ENCODE measurements around the gene TDRD10.
A peak's percentile ranks its signal among the peaks of the same experiment; 100 is the strongest.
"Not testable (repeated sequence)": the region's sequence is repeated elsewhere in the genome, so short reads cannot be mapped to it uniquely, and the experiment has no call there.

TDRD10 gene

DNA sequence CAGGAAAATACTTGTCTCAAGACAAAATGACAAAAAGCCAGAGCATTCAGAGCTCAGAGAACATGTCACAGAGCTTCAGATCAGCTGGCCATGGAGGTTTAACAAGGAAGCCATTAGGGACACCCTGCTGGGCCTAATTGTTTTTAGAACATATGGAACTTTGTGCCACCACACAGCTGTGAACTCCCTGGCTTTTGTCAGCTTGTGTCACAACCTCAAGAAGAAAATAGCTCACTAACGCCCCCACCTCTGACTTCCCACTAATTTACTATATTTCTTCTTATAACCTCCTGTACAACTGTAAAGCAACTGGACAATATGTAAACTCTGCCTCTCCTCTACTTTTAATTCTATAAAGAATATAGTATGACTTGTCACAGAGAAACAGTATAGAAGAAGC lies 21.0 kb upstream of the TDRD10 start:
- DNase-seq, result no peak

DNA sequence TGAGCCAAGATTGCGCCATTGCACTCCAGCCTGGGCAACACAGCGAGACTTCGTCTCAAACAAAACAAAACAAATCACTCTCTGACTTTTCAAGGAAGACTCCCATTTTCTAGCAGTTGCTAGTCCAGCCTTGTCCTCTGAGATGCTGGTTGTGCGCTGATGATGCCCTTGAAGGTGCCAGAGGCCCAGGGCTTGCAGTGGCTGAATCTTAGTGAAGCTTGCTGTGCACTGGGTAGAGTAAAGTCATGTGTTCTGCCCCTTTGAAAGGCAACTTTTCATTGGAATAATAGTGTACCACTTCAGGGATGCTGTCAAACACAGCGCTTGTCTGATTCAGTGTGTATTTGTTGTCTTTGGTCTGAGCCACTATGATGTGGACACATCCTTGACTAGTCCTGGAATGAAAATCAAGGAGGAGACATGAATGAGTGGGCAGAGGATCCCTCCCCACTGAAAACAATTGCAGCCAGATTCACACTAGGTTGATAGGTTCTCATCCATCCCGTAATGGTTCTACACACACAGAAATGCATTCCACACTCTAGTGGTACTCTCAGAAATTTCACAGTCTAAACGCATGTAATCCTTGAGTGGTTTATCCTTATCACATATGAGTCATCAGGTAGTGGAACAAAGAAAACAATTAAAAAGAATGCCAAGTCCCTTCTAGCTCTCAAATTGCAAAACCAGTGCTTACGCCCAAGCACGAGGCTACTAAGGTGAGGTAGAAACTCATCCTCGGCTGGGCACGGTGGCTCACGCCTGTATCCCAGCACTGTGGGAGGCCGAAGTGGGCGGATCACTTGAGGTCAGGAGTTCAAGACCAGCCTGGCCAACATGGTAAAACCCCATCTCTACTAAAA lies 17.8 kb upstream of the TDRD10 start:
- DNase-seq, result no peak

DNA sequence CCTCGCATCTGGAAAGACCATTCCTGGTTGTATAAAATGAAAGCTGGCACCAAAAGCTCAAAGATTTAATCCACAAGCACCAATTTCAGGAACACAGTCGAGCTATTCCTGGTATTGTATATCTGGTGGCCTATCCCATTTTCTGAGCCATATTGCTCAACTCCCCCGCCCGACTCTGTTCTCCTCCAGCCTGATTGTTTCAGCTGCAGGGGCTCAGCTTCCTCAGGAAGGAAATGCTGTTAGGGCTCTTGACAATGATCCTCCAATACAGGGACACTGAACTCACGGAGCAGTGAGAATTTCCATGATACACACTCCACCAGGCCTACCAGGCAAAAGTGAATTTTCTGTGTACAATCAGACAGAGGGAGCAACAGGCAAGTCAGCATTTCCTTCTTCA lies 16.9 kb upstream of the TDRD10 start:
- DNase-seq, result no peak

DNA sequence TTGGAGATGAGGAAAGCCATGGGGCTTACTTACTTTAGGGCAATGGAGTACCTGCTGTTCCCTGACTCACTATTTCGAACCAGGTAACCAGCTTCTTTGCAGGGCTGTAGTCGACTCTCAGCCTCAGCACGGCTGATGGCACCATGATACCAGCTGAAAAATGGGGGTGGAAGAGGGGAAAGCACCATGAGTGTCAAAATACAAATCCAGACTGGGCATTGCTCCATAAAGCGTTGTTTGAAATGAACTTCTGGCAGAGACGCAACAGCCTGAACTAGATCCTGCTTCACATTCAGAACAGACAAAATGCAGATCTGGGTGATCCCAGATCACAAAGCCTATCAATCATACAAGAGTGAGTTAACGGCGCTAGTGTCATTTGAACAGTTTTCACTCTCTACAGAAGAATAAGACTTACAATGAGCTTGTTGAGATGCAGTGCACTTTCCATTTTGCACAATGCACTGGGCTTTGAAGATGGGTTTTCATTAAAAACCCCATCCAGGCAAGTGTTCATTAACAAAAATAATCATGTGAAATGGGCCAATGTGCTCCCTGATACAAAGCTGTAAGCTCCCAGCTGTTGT lies 16.0 kb upstream of the TDRD10 start:
- no peak for DNase-seq

DNA sequence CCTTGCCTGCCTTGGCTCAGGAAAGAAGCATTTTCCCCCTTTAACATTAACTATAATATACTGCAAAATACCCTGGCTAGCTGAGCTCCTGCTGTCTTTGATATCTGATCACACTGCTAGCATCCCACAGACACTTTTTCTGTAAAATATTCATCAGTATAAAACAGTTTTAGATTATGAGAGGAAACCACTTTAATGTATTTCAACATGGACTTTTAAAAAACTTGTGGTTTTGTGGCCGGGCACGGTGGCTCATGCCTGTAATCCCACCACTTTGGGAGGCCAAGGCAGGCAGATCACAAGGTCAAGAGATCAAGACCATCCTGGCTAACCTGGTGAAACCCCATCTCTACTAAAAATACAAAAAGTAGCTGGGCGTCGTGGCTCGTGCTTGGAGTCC lies 15.3 kb upstream of the TDRD10 start:
- DNase-seq, result not testable (repeated sequence)

DNA sequence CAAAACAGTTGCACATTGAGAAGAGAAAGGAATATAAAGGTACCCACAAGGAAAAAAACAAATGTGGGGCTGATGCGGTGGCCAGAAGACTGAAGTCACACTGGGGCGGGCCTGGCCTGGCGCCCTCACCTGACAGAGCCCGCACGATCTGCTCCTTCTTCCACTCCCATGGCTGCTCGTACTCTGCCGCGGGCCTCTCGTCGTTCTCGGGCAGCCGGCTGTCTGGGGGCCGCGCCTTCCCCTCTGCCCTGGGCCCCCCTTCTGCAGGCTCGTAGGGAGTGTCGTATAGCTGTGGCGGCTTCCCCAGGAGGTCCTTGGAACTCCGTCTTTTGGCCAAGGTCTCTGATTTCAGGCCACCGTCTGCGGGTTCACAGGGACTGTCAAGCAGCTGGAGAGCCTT lies 13.1 kb upstream of the TDRD10 start:
- DNase-seq, result no peak

DNA sequence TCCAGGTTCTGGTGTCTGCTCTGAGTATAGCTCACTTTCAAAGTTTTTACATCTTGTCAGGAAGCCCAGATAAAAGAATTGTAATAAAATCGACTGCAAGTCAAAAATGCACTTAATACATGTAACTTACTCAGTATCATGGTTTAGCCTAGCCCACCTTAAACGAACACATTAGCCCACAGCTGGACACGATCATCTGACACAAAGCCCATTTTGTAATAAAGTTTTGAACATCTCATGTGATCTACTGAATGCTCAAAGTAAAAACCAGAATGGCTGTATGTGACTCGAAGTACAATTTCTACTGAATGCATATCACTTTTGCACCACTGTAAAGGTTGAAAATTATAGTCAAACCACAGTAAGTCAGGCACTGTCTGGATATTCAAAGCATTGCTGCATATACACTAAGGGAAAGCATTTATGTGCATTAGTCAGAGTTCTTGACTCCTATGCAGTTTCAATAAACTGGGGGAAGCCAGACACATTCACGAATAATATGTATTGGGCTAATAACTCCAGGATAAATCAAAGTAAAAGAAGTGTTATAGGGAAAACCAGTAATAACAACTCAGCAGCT lies 12.2 kb upstream of the TDRD10 start:
- DNase-seq, result no peak

DNA sequence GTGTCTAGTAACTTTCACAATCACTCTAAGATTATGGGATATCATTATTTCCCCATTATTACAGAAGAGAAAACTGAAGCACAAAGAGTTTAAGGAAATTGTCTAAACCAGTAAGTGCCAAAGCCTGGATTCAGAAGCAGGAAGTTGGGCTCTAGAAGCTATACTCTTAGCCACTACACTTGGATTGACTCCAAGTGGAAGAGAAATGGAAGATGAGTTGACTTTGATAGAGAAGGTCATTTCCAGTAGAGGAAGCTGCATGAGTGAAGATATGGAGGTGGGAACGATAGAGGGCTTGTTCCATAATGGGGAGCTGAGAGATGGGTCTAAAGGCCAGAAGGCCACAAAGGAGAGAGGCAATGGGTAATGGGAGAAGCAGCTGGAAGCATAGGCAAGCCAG lies 11.7 kb upstream of the TDRD10 start:
- no peak for DNase-seq

DNA sequence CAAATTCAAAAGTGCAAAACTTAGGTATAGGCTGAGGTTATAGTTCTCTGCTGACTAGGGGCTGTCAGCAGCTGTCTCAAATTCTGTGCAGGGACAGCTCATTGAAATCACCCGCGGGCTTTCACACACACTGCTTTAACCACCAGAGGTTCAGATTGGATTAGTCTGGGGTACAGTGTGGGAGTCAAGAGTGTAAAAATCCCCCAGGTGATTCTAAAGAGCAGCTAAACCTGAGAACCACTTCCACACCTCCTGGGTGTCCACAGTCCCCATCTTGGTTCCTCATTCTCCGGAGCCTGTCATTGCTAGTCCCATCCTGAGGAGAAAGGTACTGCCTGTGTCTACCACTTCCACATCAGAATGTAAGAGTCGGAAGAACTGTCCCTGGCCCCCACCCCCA lies 9.9 kb upstream of the TDRD10 start:
- DNase-seq, result no peak

DNA sequence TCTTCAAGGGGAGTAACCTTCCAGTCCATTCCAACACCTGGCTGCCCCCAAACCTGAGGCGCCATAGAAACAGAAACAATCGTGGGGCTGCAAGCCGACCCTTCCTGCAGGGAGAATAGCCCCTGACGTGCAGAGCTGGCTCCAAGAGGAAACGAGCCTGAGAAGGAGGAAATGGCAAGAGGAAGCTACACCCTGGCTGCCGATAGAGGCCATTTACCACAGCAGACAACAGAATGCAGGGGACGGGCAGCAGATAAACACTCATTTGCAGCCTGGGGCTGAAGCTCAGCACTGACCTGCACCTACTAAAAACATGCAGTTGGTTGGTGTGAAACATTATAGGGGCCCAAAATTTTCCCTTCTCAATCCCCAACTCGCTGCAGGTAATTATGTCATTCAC lies 8.7 kb upstream of the TDRD10 start:
- DNase-seq, result peak; percentile 31

DNA sequence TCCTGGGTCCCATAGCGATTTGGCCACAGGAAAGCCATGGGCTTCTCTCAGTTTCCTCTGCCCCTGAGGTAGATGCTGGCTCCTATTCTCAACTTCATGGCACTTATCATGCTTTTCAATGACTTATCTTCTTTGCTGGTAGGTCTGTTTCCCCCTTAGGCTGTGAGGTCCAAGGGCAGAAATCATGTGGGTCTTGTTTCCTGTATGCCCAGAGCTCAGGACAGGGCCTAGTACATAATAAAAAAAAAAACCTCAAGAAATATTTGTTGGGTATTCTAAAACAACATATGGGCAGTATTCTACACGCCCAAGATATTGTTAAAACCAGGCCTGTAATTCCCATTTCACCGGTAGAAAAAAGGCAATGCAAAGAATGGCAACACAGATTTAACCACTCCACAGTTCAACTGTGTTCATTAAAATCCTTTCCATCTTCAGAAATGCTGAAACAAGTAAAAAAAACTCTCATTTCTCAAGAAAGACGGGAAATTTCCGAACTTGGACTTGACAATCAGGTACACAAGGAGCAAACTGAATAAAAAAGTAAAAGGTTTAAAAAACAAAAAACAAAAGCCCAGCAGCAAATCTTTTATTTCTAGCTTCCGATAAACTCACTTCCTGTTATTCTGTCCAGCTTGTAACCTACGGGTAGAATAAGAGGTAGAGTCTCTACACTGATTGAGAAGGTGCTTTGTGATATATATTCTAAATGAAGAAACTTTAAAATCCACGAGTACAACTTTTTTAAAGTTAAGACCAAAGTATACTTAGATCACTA lies 6.3 kb upstream of the TDRD10 start:
- no peak for DNase-seq

DNA sequence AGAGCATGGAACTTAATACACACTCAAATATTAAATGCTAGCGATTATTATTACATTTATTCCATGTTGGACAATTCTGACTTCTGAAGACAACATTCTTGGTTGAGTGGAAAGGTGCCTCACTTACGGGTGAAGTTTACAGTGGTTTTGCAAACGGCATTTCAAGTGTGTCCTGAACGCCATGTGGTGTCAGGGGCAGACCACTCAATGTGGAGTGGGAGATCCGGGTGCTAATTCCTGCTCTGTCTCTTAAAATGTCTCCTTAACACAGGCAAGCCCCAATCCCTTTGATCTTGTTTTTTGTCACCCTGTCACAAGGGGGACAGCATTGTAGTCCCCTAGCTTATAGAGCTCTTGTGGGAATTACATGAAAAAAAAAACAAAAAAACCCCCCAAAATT lies 5.6 kb upstream of the TDRD10 start:
- DNase-seq, result no peak

DNA sequence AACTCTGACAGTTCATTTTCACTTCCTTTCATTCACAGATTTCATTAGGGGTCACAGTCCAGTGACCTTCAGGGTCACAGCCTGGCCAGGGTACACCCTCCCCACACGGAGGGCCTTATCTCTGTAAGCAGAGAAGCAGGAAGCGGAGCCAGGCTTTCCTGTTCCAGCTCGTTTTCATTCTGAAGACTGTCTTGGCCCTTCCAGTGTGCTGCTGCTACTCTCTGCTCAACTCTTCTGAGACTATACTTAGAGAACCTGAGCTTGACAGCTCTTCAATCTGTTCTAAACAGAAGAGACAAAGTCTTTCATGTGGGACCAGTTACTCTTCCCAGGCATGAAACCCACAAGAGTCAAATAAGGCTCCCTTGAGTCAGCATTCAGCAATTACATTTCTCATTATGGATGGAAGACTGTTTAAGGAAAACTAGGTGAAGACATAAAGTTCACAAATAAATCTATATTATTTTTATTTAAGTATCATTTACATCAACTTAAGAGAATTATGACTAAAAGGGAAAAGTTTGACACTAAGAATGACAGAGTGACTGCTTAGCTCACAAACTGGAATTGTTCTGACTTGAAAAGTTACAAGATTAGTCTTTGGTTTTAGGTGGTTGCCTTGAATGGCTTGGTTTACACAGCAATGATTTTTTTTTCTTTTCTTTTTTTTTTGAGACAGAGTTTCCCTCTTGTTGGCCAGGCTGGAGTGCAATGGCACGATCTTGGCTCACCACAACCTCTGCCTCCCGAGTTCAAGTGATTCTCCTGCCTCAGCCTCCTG lies 4.8 kb upstream of the TDRD10 start:
- DNase-seq, result no peak

DNA sequence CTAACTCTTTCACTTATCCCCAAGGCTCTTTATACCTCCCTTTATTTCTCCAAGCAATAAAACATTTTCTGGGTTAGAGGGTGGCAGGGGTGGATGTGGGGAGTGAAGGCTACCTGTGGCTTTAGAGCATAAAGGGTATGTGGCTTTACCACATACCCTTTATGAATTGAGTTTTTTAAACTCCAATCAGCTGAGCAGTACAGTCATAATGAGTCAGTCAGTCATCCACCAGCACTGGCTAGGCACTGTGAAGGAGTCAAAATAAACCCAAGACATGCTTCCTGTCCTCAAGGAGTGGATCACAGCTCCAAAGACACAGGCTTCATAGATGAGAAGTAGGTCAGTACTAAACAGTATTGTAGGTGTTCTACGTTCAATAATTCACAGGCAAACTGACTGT lies 2.6 kb upstream of the TDRD10 start:
- DNase-seq, result no peak

DNA sequence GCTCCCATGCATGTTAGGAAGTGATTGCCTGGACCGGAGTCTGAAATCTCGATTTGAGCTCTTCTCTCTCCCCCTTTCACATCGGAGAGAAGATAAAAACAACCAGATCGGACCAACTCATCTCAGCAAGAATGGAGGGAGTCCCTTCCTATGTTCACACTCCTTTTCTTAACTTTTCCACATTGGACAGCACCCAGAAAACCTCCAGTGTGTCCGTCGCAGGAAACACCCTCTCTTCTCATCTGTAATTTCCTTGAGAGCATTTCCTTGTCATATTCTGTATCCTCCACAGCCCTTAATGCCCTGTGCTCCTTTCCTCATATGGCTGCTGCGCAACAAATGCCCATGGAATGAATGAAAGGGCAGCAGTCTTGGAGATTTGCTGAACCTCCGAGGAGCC lies 1.5 kb upstream of the TDRD10 start:
- DNase-seq, result no peak

DNA sequence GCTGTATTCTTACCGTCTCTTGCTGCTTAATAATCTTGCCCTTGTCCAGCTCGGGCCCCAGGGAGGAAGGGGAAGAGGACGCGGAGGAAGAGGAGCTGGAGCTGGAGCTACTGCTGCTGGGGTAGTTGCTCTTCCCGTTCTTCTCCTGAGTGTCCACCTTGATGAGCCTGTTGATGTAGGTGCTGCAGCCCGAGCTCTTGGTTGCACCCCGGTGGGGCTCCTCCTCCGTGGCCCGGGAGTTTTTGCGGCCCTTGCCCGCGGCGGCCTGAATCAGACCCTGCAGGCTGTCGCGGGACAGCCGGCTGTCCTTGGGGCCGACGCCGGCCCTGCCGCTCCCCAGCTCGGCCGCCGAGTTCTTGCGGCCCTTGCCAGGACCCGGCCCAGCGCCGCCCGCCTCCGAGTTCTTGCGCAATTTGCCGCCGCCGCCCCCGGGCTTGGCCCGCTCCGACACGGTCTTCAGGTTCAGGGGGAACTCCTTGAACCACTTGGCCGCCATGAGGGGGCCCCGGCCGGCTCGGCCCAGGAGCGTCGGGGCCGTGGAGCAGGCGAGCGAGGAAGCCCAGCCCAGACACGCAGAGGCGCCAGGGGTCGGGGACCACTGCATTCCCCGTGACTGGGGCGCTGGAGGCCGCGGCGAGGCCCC lies 475 bp upstream of the TDRD10 start:
- peak; percentile 2 for DNase-seq

DNA sequence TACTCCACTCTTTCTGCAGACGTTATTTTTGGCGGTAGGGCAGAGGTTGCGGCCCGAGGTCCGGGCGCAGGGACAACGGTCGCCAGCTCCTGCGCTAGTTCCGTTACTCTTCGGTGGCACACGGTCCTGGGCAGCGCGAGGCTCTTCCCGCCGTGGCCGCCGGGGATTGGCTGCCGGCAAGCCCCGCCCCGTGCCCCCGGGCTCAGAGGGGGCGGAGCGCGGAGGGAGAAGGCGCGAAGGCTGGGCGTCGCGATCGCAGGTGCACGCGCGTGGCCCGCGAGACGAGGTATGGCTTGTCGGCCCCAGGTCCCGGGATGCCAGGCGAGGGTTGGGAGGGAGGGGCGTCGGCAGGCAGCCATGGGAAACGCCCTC lies 711 bp downstream of the TDRD10 start:
- DNase-seq, result no peak

DNA sequence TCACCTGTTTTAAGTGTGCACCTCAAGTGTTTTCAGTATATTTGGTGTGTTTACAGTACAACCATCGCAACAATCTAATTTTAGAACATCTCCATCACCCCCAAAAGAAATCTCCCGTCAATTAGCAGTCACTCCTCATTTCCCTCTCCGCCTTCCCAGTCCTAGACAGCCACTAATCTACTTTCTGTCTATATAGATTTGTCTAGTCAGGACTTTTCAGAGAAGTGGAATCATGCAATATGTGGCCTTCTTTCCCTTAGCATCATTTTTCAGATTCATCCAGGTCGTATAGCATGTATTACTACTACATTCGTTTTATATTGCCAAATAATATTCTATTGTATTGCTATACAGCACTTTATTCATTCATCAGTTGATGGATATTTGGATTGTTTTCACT lies 1.9 kb downstream of the TDRD10 start:
- no peak for DNase-seq

DNA sequence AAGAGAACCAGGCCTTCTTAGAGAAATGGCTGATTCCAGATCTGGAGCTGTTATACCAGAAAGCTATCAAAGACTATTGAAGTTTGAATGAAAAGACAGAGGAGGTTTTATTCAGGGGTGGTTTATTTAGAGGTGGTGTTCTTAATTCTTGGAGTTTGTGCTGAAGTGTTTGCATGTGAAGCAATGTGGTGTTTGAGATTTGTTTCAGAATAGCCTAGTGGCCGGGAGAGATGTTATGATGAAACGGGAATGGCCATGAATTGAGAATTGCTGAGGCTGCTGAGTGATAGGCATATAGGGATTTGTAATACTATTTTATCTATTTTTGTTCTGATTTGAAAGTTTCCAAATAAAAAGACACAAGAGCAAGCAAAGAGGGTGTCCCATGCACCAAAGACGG lies 10.7 kb downstream of the TDRD10 start:
- no peak for DNase-seq

DNA sequence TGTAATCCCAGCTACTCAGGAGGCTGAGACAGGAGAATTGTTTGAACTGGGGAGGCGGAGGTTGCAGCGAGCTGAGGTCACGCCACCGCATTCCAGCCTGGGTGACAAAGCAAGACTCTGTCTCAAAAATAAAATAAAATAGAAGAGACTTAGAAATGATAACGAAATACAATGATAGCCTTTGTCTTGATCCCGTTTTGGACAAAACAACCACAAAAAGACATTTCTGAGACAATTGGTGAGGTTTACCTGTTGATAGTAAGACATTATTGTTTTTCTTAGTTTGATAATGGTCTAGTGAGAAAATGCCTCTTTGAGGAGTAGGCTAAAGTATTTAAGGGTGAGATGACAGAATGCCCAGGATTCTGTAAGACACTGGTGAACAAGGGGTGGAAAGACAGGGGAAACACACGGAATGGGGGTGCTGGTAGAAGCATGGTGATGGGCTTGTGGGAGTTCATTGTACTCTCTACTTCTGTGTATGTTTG lies 12.1 kb downstream of the TDRD10 start:
- no peak for DNase-seq

DNA sequence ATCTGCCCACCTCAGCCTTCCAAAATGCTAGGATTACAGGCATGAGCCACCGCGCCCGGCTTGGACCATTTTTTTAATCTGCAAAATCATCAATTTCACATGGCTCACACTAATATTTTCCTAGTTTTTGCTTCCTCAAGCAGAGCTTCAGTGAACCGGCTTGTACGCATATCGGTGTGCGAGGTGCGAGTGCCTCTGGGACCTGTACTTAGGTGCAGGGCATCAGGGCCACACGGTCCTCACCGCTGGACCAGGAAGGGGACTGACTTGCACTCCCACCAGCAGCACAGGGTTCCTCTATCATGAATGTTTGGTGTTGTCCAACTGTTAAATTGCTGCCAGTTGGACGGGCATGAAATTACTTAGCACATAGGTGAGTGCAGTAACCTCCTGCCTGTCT lies 15.6 kb downstream of the TDRD10 start:
- DNase-seq, result no peak

DNA sequence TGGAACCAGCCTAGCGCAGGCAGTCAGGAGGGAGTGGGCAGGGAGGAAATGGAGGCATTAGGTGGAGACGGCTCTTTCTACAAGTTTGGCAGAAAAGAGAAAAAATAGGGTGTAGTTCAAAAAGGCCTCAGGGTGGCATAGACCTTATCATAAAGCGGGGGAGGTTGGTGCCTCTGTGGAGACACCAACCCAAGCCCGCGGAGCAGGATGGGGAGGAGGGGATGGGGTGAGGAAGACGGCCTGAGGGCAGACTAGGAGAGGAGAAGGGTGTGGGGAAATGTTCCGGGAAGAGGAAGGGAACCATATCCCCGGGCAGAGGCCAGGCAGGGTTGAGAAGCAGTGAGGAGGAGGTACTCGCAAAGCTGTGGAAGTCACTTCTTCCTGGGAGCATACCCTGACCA lies 17.6 kb downstream of the TDRD10 start:
- no peak for DNase-seq

All from CD4-positive, alpha-beta T cell treated with Interleukin-12 subunit alpha and Interleukin-12 subunit beta, for 1 hour (primary cell).